T-helper 22 cell (primary cell): ENCODE measurements around the gene WAPL.

ENCODE experiments used
- DNase-seq: peaks from one replicate; pipeline ENCODE4 v3.0.0-alpha.2; 2020; ENCODE audit warnings: low read depth

WAPL gene

GRCh38 chr10:86523348-86523747, 1.8 kb upstream of the WAPL start:
- DNase-seq: no peak

GRCh38 chr10:86522510-86522855, 891 bp upstream of the WAPL start:
- DNase-seq: no peak

- DNase-seq: peak; percentile 36
Observed at GRCh38 chr10:86520871-86521677, 518 bp downstream of the WAPL start.

DNA sequence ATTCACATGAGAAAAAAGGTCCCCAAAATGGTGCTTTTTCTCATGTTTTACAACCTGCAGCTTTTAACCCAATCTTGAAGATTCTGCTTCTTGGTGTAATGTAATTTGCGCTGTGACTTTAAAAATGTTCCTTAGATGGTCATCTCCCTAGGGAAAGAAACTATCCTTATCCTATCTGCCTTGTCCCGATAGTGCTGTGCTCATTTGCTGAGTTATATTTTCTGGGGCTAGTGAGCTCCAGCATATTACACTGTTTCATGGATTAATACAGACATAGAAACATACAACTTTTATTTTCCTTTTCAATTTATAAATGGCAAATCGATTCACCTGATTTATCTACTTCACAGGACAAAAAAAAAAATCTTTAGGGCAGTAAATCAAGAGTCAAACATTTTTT, 2.8 kb downstream of the WAPL start:
- DNase-seq: no peak

DNA sequence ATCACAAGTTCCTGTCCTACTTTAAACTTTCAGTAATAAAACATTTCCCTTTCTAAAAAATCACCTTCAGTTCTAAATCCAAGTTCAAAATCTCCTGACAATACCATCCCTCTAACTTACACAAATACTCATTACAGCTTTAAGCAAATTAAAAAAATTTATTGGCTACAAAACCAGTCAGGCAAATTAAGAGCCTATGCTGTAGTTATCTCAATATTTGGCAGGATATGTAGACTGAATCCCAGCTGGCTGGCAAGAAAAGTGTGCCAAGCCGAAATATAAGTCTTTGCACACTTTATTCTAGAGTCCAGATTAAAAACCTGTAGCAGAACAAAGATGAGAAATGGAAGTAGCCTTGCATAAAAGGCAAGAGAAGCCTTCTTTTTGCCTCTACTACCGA, 9.5 kb downstream of the WAPL start:
- no peak for DNase-seq

GRCh38 chr10:86511027-86511865, 10.3 kb downstream of the WAPL start:
- no peak for DNase-seq

DNA sequence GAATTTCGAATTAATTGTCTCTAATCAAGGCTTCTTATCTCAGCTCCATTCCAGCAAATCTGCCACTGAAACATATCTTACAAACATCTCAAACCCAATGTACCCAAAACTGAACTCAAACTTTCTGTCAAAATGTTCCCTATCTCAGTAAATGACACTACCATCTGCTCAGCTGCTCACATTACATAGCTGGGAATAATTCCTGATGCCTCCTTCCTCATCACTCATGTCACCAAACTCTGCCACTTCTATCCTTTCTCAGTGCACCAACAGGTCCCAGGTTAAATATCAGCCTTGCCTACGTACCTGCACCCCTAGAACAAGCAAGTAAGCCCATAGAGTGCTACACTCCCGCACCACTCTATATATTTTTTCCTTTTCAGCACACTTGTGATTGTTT, 12.4 kb downstream of the WAPL start:
- no peak for DNase-seq

DNA sequence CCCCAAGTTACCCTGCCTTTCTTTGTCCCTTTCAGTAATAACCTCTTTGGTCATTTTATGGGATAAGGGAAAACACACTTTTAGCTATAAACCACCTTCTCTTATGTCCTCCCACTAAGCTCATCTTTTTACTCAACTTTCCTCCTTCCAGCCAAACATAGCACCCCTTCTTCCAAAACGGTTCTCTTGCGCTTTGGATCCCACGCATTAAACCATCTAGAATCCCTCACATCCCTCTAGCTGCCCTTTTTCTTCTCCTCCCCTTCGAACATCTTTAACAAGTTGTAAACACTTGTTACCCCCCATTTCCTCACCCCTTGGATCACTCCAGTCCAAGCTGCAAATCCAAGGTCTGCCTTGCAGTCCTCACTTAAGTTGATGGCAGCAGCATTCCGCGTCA, 13.4 kb downstream of the WAPL start:
- DNase-seq: no peak

- no peak for DNase-seq
Observed at GRCh38 chr10:86506499-86506898, 15.1 kb downstream of the WAPL start.

DNA sequence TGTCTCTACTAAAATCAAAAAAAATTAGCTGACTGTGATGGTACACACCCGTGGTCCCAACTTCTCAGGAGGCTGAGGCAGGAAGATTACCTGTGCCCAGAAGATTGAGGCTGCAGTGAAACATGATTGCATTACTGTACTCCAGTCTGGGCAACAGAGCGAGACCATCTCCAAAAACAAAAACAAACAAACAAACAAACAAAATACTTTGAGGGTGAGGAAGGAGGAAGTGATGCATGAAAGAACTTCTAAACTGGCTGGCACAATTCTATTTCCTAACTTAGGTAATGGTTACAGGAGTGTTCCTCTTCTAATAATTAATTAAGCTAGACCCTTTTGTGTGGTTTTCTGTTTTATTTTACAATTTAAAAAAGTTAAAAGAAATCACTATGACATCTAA, 15.5 kb downstream of the WAPL start:
- DNase-seq: no peak

- no peak for DNase-seq
Observed at GRCh38 chr10:86504510-86504909, 17.1 kb downstream of the WAPL start.

DNA sequence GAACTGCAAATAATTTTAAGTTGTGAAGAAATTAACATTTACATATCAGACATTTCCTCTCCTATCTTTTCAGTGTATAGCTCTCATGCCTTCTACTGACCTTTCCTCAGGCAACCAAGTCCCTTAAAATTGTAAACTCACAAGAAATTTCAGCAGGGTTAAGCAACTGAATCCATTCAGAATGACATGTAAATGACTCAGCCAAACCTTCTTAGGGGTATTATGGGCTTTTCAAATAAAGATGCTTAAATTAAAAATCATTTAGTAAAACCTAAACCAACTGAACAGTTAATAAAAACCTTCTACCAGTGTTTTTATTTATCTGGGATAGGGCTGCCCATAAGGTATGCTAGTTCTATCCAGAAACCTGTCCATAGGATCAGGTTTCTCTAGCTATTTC, 20.7 kb downstream of the WAPL start:
- no peak for DNase-seq

DNA sequence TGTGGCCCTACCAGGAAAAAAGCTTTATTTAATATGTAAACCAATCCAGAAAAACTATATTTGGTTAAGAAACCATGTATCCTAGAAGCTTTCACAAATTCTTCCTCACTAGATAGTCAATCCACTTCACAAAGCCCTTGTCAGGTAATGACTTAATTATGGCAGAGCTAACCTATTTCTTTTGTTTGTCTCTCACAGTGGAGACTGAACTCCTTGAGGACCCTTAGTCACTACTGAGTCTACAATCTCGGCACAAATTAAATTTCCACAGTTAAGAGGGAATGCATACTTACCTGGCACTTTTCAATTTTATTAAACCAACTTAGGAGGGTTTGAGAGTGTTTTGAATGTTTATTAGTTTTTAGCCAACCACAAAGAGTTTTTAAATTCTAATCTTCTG, 23.0 kb downstream of the WAPL start:
- no peak for DNase-seq

DNA sequence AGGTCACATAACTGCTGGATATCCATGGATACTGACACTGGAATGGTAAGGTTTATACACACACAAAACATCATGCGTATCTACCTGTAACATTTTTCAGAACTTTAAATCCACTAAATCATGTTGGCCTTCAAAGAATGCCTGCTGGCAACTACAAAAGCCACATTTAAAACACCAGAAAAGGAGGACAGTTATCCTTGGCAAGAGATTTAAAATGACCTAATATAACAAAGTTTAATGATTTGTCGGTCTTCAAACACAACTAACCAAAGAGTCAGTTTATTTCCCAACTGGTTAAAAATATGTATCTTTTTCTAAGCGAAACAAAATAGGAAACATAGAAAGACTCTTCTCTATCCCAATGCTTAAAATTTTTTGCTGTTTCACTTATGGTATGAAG, 24.0 kb downstream of the WAPL start:
- no peak for DNase-seq

DNA sequence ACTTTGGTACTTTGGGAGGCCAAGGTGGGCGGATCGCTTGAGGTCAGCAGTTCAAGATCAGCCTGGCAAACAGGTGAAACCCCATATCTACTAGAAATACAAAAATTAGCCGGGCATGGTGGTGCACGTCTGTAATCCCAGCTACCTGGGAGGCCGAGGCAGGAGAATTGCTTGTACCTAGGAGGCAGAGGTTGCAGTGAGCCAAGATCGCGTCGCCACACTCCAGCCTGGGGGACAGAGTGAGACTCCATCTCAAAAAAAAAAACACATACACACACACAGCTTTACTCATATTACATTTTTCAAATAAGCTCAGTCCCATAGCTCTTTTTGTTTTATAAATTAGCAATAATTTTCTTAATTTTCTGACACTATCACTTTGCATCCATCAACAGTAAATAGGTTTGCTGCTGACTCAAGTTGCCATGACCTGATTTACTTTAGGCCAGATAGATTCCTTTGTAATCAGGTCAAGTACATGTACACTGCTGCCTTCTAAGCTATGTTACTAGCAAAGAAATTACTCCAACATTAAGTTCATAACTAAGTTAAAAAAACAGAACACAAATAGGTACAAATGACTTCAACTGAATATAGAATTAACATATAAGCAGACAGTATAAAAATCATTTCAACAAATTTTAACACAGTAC, 31.5 kb downstream of the WAPL start:
- no peak for DNase-seq

GRCh38 chr10:86489071-86489810, 32.4 kb downstream of the WAPL start:
- DNase-seq: no peak

DNA sequence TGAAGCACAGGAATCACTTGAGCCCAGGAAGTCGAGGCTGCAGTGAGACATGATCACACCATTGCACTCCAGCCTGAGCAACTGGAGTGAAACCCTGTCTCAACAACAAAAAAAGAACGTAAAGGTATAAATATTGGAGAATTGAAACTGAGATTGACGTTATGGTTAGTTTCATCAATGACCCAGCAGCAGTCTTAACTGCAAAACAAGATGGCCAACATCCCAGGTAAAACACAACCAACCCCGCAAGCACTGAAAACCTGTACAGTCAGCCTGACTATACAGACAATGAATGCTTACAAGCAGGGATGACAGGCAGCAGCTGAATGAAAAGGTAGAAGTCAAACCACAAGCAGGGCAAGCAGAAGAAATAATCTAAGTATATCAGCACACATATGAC, 34.7 kb downstream of the WAPL start:
- DNase-seq: no peak

- DNase-seq: no peak
Observed at GRCh38 chr10:86483664-86484063, 37.9 kb downstream of the WAPL start.

GRCh38 chr10:86481761-86482160, 39.8 kb downstream of the WAPL start:
- DNase-seq: no peak

DNA sequence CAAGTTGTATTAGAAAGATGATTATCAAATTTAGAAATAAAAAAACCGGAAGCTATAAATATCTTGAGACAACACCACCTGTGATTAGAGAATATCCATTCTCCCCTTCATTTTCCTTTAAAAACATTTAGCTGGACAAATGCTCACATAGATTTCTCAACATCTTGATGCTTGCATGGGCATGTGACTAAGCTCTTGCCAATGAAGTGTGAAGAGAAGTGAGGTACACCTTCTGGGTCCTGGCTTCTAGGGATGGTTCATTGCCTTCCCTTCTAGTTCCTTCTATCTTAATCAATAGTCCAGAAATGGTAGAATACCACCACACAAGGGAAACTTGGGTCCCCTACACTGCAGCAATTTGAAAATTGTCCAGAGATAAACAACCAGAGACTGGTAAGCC, 41.0 kb downstream of the WAPL start:
- DNase-seq: no peak

DNA sequence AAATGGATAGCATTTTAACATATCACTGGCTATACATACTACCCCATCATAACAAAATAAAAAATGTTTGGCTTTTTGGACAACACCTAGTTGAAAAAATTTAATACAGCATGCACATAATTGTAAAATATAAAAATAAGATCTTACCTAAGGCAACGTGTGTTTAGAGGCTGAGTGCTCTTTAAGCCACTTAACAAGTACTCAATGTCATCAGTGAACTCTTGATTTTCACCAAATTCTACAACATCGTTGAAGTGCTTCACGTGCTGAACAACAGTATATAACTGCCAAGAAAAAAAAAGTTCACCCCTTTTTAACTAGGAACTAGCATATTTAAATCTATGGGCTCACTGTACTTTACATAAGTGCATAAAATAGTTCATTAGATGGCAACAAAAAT, 49.5 kb downstream of the WAPL start:
- no peak for DNase-seq
